Heart left ventricle (tissue), 16 donors: Measurements from ENCODE around the gene PYROXD2. TPM values are rescaled to one million over a fixed set of nuclear protein-coding genes. Genes with fewer than 3 reads are reported as not detected.

Source experiments
- ATAC-seq, 4 donors: fragments of 200-7000 bp; cut with Tn5 transposase; one replicate each; pipeline ENCODE4 v1.9.1; 2020 to 2022; ENCODE audit warnings: moderate library complexity in 4 of 4, mild to moderate bottlenecking in 3 of 4, moderate number of reproducible peaks in 1 of 4
- DNase-seq, 5 donors: peaks; one replicate each; pipeline ENCODE4 v3.0.0-alpha.2; 2020
- H3K27ac ChIP-seq, 12 donors: fragments of 200-600 bp; sonication (generic) in 4 of 12; one replicate each; pipeline versions ENCODE4 v1.5.0 to v1.8.0; 2016 to 2022; ENCODE audit warnings: mild to moderate bottlenecking in 2 of 12
- H3K27me3 ChIP-seq, 9 donors: fragments of 200-600 bp; sonication (generic) in 2 of 9; one replicate each; pipeline versions ENCODE4 v1.5.1 to v1.8.0; 2016 to 2022; ENCODE audit warnings: mild to moderate bottlenecking in 3 of 9
- H3K36me3 ChIP-seq, 9 donors: fragments of 200-600 bp; sonication (generic) in 2 of 9; one replicate each; pipeline versions ENCODE4 v1.5.0 to v1.8.0; 2018 to 2022; ENCODE audit warnings: mild to moderate bottlenecking in 2 of 9
- H3K4me1 ChIP-seq, 12 donors: fragments of 200-600 bp; sonication (generic) in 4 of 12; one replicate each; pipeline versions ENCODE4 v1.5.0 to v1.8.0; 2016 to 2022; ENCODE audit warnings: mild to moderate bottlenecking in 3 of 12
- H3K4me3 ChIP-seq, 12 donors: fragments of 200-600 bp; sonication (generic) in 4 of 12; one replicate each; pipeline versions ENCODE4 v1.5.0 to v1.8.0; 2017 to 2022; ENCODE audit warnings: mild to moderate bottlenecking in 9 of 12, moderate library complexity in 4 of 12
- H3K9me3 ChIP-seq, 12 donors: fragments of 200-600 bp; sonication (generic) in 4 of 12; one replicate each; pipeline versions ENCODE4 v1.5.0 to v1.8.0; 2016 to 2022; ENCODE audit warnings: mild to moderate bottlenecking in 1 of 12
- CTCF ChIP-seq, 12 donors: fragments of 200-600 bp; sonication (generic) in 4 of 12; IDR thresholded peaks; one replicate each; pipeline versions ENCODE4 v1.5.0 to v1.8.0; 2018 to 2022; ENCODE audit warnings: antibody characterized with exemption in 12 of 12, mild to moderate bottlenecking in 5 of 12
- POLR2A ChIP-seq, 2 donors: fragments of 450-650 bp; IDR thresholded peaks; one replicate each; pipeline ENCODE4 v1.6.1; 2017; ENCODE audit warnings: antibody characterized with exemption in 2 of 2, mild to moderate bottlenecking in 2 of 2, moderate library complexity in 2 of 2
- WGBS, 4 donors: extraction: QIAGEN DNeasy Blood & Tissue Kit in 2 of 4; methylation state at CpG; one replicate each; pipeline versions ENCODE4 v1.1.5 to v1.1.7; 2013 to 2018; 5-methylcytosine and 5-hydroxymethylcytosine counted together
- intact Hi-C, 10 donors: fragments of 100-400 bp; cut with DNase I; formaldehyde crosslinking; loops; one replicate each; pipeline versions ENCODE4 v1.11.1 to v1.14.2; 2022
- polyA plus RNA-seq, 2 donors: library from polyadenylated mRNA; stranded (reverse); fragments of 200-250 nt; gene quantifications; one replicate each; pipeline ENCODE4 v1.2.3, GENCODE V29; 2013
- total RNA-seq, 9 donors: library from RNA; depleted of rRNA in 2 of 9; stranded (reverse); fragments of >200 nt in 2 of 9; fragmentation: NEBNext Ultra II Directional in 3 of 9; extraction: Animal tissue kit (Norgen Biotek cat#: 25700) in 3 of 9; gene quantifications; one replicate each; pipeline versions ENCODE4 v1.1.0 to v1.2.4, GENCODE V29; 2016 to 2023
- donor health status: ischemic (EF 13 %, LVEDD 7.1; RV severe dilation, severe dysfunction).
- donor health status: healthy with polysubstance abuse.
- donor health status: DM: no; HTN: yes; CAD: no.
- donor health status: DM: no; HTN: no; CAD: no.
- donor health status: ischemic (EF 25% LVEDD 6.9; RV normal size, moderate dysfunction).
- donor health status: ischemic (EF 25% LVEDD 5.7; RV mildly dilated, moderate dysfunction).
- donor health status: healthy.
- donor health status: DM: yes; HTN: yes; CAD: no.
- donor health status: ischemic (EF 35%, LVEDD 5.7; RV mildly dilated, moderate dysfunction).
- donor health status: nonischemic (EF 11% LVEDD 7.7; RV severe dilation, severe dysfunction).
- donor health status: DM: yes; HTN: yes; CAD: no.
- donor health status: PGD.
- donor health status: ischemic (EF 29% LVEDD 5.4; RV normal size, mild dysfunction).
- donor health status: nonischemic (EF 23%, LVEDD 6.1; RV moderate dilation, normal function).

The PYROXD2 gene
- total and polyA plus RNA-seq, 11 donors, result 4.1 to 22.0 (median 11.1) TPM

- intact Hi-C loops, result no loop called here
Observed at GRCh38 chr10:98456686-98457482, 41.9 kb upstream of the PYROXD2 start.

GRCh38 chr10:98456043-98456570, 41.1 kb upstream of the PYROXD2 start:
- intact Hi-C loops, result no loop called here
- Histone ChIP-seq H3K36me3 (no peaks in the 10 kb centered on the region), H3K4me1 (peaks cover 0 to 15% (median 8%) of the 10 kb centered on the region in 12 donors), H3K27ac (no peak overlapping the region), H3K27me3 (peaks cover 0 to 9% (median 0%) of the 10 kb centered on the region in 9 donors), H3K9me3 (no peaks in the 10 kb centered on the region), H3K4me3 (no peak overlapping the region)
- ATAC-seq, result no peak
- TF ChIP-seq POLR2A (IDR thresholded peaks at IDR 0.05) (no peak), CTCF (IDR thresholded peaks at IDR 0.05) (no peak)
- 89 to 93% (median 91%) methylated on average over 3 to 4 of the region's 4 CpGs for WGBS, 4 donors
- no peak for DNase-seq

More at GRCh38 chr10:98456686-98457482, 41.9 kb upstream of the PYROXD2 start:
- Histone ChIP-seq H3K27me3 (peaks cover 0 to 9% (median 0%) of the 10 kb centered on the region in 9 donors), H3K27ac (no peak overlapping the region), H3K4me3 (no peak overlapping the region), H3K4me1 (peaks cover 0 to 18% (median 12%) of the 10 kb centered on the region in 12 donors), H3K36me3 (no peaks in the 10 kb centered on the region), H3K9me3 (no peaks in the 10 kb centered on the region)
- no peak for TF ChIP-seq CTCF (IDR thresholded peaks at IDR 0.05)
- no peak for TF ChIP-seq POLR2A (IDR thresholded peaks at IDR 0.05)
- DNase-seq, result no peak
- no peak for ATAC-seq
- WGBS, 4 donors, result 68 to 79% (median 75%) methylated on average over 12 of the region's 12 CpGs

GRCh38 chr10:98453729-98454128, 38.7 kb upstream of the PYROXD2 start:
- Histone ChIP-seq H3K27me3 (peaks cover 0 to 9% (median 0%) of the 10 kb centered on the region in 9 donors), H3K36me3 (no peaks in the 10 kb centered on the region), H3K27ac (no peak overlapping the region), H3K4me3 (no peak overlapping the region), H3K4me1 (no peaks in the 10 kb centered on the region), H3K9me3 (no peaks in the 10 kb centered on the region)
- 68 to 86% (median 81%) methylated on average over 2 of the region's 2 CpGs for WGBS, 4 donors
- no peak for TF ChIP-seq POLR2A (IDR thresholded peaks at IDR 0.05)
- TF ChIP-seq CTCF (IDR thresholded peaks at IDR 0.05), result no peak
- DNase-seq, result no peak
- intact Hi-C loops, result no loop called here
- ATAC-seq, result no peak

- no peak for TF ChIP-seq CTCF (IDR thresholded peaks at IDR 0.05)
- no peak for TF ChIP-seq POLR2A (IDR thresholded peaks at IDR 0.05)
- intact Hi-C loops, result no loop called here
- H3K27me3 ChIP-seq, result no peaks in the 10 kb centered on the region
- no peaks in the 10 kb centered on the region for H3K9me3 ChIP-seq
- no peaks in the 10 kb centered on the region for H3K36me3 ChIP-seq
- ATAC-seq (no peak), DNase-seq (no peak)
- H3K4me3 ChIP-seq, result no peak overlapping the region
- no peak overlapping the region for H3K27ac ChIP-seq
- peaks cover 0 to 12% (median 6%) of the 10 kb centered on the region in 12 donors for H3K4me1 ChIP-seq
- WGBS, 4 donors, result 66 to 77% (median 77%) methylated on average over 1 of the region's 1 CpG
Observed at GRCh38 chr10:98450618-98451017, 35.6 kb upstream of the PYROXD2 start.
